NCI-H146 treated with DMSO at 0.1 percent for 48 hours (cell line): ENCODE measurements around the gene CFAP221.

ENCODE experiments used
- DNase-seq: peaks from one replicate; lab custom pipeline; 2025; ENCODE audit not compliant: unreplicated experiment; lab: John Stamatoyannopoulos, UW

Gene CFAP221

GRCh38 chr2:119694845-119695521 is 150.7 kb downstream of the CFAP221 start:
- DNase-seq, result no peak

- no peak for DNase-seq
These were observed 151.8 kb downstream of the CFAP221 start for GRCh38 chr2:119696005-119696404.

- DNase-seq, result no peak
These were observed 152.3 kb downstream of the CFAP221 start for GRCh38 chr2:119696494-119697030.

- DNase-seq, result no peak
These were observed 153.2 kb downstream of the CFAP221 start for GRCh38 chr2:119697290-119698020.

- DNase-seq, result no peak
These were observed 154.0 kb downstream of the CFAP221 start for GRCh38 chr2:119698246-119698645.

- DNase-seq, result no peak
These were observed 154.9 kb downstream of the CFAP221 start for GRCh38 chr2:119699016-119699606.

GRCh38 chr2:119700866-119701265 is 156.6 kb downstream of the CFAP221 start:
- DNase-seq, result no peak

GRCh38 chr2:119701352-119701751 is 157.1 kb downstream of the CFAP221 start:
- DNase-seq, result no peak

- DNase-seq, result no peak
These were observed 158.1 kb downstream of the CFAP221 start for GRCh38 chr2:119702203-119702917.

GRCh38 chr2:119702918-119703401 is 158.7 kb downstream of the CFAP221 start:
- DNase-seq, result peak; percentile 54

- no peak for DNase-seq
These were observed 159.3 kb downstream of the CFAP221 start for GRCh38 chr2:119703526-119703925.

GRCh38 chr2:119704670-119705120 is 160.4 kb downstream of the CFAP221 start:
- no peak for DNase-seq

GRCh38 chr2:119706221-119706620 is 162.0 kb downstream of the CFAP221 start:
- DNase-seq, result no peak
